Vagina (tissue), 2 donors: ENCODE data around the gene RPS8. TPM values are rescaled to one million over a fixed set of nuclear protein-coding genes. Genes with fewer than 3 reads are reported as not detected.
"Not testable (repeated sequence)": the region's sequence is repeated elsewhere in the genome, so short reads cannot be mapped to it uniquely, and the experiment has no call there.

Source experiments
- DNase-seq, 2 donors: peaks; one replicate each; pipeline ENCODE4 v3.0.0-alpha.2; 2017; ENCODE audit errors: extremely low spot score in 2 of 2
- H3K27ac ChIP-seq: fragments of 200-600 bp; sonication (generic); one replicate; pipeline ENCODE4 v1.5.1; 2019
- H3K27me3 ChIP-seq: fragments of 200-600 bp; sonication (generic); one replicate; pipeline ENCODE4 v1.5.1; 2019
- H3K36me3 ChIP-seq, 2 donors: fragments of 200-600 bp; sonication (generic); one replicate each; pipeline ENCODE4 v1.5.1; 2017 to 2019
- H3K4me1 ChIP-seq: fragments of 200-600 bp; sonication (generic); one replicate; pipeline ENCODE4 v1.5.1; 2019
- H3K4me3 ChIP-seq, 2 donors: fragments of 200-600 bp; sonication (generic); 1 replicate in 1 of 2; 2 replicates in 1 of 2; pipeline ENCODE4 v1.5.1; 2016 to 2019
- H3K9me3 ChIP-seq: fragments of 200-600 bp; sonication (generic); one replicate; pipeline ENCODE4 v1.5.1; 2019
- CTCF ChIP-seq, 3 experiments: fragments of 450-650 bp in 2 of 3; fragments of 200-600 bp in 1 of 3; sonication (generic) in 1 of 3; IDR thresholded peaks; one replicate each; pipeline ENCODE4 v1.5.1; 2017 to 2019; ENCODE audit warnings: antibody characterized with exemption in 3 of 3, mild to moderate bottlenecking in 2 of 3, moderate library complexity in 2 of 3
- POLR2A ChIP-seq, 2 donors: fragments of 450-650 bp; IDR thresholded peaks; one replicate each; pipeline ENCODE4 v1.6.1; 2017; ENCODE audit warnings: antibody characterized with exemption in 2 of 2, mild to moderate bottlenecking in 2 of 2, moderate library complexity in 2 of 2
- POLR2AphosphoS5 ChIP-seq, 2 donors: sonication (generic); formaldehyde crosslinking; IDR thresholded peaks; one replicate each; pipeline ENCODE4 v1.9.0; 2017; ENCODE audit warnings: antibody characterized with exemption in 2 of 2, mild to moderate bottlenecking in 2 of 2, low read depth in 1 of 2; ENCODE audit not compliant: insufficient read depth in 1 of 2
- intact Hi-C: fragments of 100-400 bp; cut with DNase I; formaldehyde crosslinking; loops from one replicate; pipeline ENCODE4 v1.15.1; 2023
- total RNA-seq: library from RNA; depleted of rRNA; stranded (reverse); fragments of >200 nt; gene quantifications from one replicate; pipeline ENCODE4 v1.2.3, GENCODE V29; 2016

RPS8 gene
- total RNA-seq, 1 donor from 2014 or later, result 2,511 TPM

- Histone ChIP-seq H3K27ac (peak overlapping the region; percentile 100), H3K9me3 (no peaks in the 10 kb centered on the region), H3K27me3 (no peaks in the 10 kb centered on the region), H3K36me3 (peaks cover 0 to 17% of the 10 kb centered on the region in 2 donors), H3K4me1 (peaks cover 87% of the 10 kb centered on the region), H3K4me3 (peak overlapping the region; percentile 31 to 36)
- intact Hi-C loops, result no loop called here
- no peak for DNase-seq
- TF ChIP-seq POLR2AphosphoS5 (IDR thresholded peaks at IDR 0.05; ENCODE audit: insufficient read depth in 1 of 2, low read depth in 1 of 2) (peak in 1 of 2 donors; percentile 59), CTCF (IDR thresholded peaks at IDR 0.05) (no peak), POLR2A (IDR thresholded peaks at IDR 0.05) (peak in 1 of 2 donors; percentile 24)
Observed at GRCh38 chr1:44808938-44809917, 33.9 kb downstream of the RPS8 start.

GRCh38 chr1:44810101-44810761, 34.9 kb downstream of the RPS8 start:
- H3K4me1 ChIP-seq, result peaks cover 93% of the 10 kb centered on the region
- DNase-seq, result no peak

GRCh38 chr1:44810762-44811105, 35.4 kb downstream of the RPS8 start:
- peaks cover 89% of the 10 kb centered on the region for H3K4me1 ChIP-seq
- H3K4me3 ChIP-seq, intact Hi-C loops: not testable (repeated sequence)

More at GRCh38 chr1:44810101-44810761, 34.9 kb downstream of the RPS8 start:
- no peaks in the 10 kb centered on the region for H3K27me3 ChIP-seq
- H3K36me3 ChIP-seq, result peaks cover 0 to 11% of the 10 kb centered on the region in 2 donors
- no peak for TF ChIP-seq CTCF (IDR thresholded peaks at IDR 0.05)
- no peak for TF ChIP-seq POLR2A (IDR thresholded peaks at IDR 0.05)
- TF ChIP-seq POLR2AphosphoS5 (IDR thresholded peaks at IDR 0.05; ENCODE audit: insufficient read depth in 1 of 2, low read depth in 1 of 2), result no peak
- intact Hi-C loops, result no loop called here
- H3K4me3 ChIP-seq, result peak overlapping the region; percentile 31 to 36
- H3K27ac ChIP-seq, result peak overlapping the region; percentile 100
- no peaks in the 10 kb centered on the region for H3K9me3 ChIP-seq

GRCh38 chr1:44811234-44811633, 35.9 kb downstream of the RPS8 start:
- DNase-seq, result no peak

More at GRCh38 chr1:44810762-44811105, 35.4 kb downstream of the RPS8 start:
- not testable (repeated sequence) for H3K36me3 ChIP-seq, DNase-seq, H3K9me3 ChIP-seq, H3K27me3 ChIP-seq
- H3K27ac ChIP-seq, result peak overlapping the region; percentile 100

More at GRCh38 chr1:44811234-44811633, 35.9 kb downstream of the RPS8 start:
- Histone ChIP-seq H3K4me1 (peaks cover 84% of the 10 kb centered on the region), H3K9me3 (no peaks in the 10 kb centered on the region), H3K27ac (peak overlapping the region; percentile 100), H3K36me3 (peaks cover 0 to 3% of the 10 kb centered on the region in 2 donors), H3K4me3 (no peak overlapping the region), H3K27me3 (no peaks in the 10 kb centered on the region)
- intact Hi-C loops, result no loop called here
- TF ChIP-seq CTCF (IDR thresholded peaks at IDR 0.05) (no peak), POLR2A (IDR thresholded peaks at IDR 0.05) (no peak), POLR2AphosphoS5 (IDR thresholded peaks at IDR 0.05; ENCODE audit: insufficient read depth in 1 of 2, low read depth in 1 of 2) (no peak)
